A549 treated with CpdA at 1 μM for 4 hours (cell line): ENCODE measurements around the gene HCN2. TPM values are rescaled to one million over a fixed set of nuclear protein-coding genes. Genes with fewer than 3 reads are reported as not detected.

Experiments
- total RNA-seq: library from RNA; stranded (reverse); fragments of 200-300 nt; extraction: Qiagen RNA extraction; gene quantifications from 5 replicates; pipeline ENCODE4 v1.2.3, GENCODE V29; 2022; ENCODE audit warnings: low read depth

Gene HCN2
- 28.0 to 41.1 TPM (median 39.0 TPM) in 5 replicates for total RNA-seq

DNA sequence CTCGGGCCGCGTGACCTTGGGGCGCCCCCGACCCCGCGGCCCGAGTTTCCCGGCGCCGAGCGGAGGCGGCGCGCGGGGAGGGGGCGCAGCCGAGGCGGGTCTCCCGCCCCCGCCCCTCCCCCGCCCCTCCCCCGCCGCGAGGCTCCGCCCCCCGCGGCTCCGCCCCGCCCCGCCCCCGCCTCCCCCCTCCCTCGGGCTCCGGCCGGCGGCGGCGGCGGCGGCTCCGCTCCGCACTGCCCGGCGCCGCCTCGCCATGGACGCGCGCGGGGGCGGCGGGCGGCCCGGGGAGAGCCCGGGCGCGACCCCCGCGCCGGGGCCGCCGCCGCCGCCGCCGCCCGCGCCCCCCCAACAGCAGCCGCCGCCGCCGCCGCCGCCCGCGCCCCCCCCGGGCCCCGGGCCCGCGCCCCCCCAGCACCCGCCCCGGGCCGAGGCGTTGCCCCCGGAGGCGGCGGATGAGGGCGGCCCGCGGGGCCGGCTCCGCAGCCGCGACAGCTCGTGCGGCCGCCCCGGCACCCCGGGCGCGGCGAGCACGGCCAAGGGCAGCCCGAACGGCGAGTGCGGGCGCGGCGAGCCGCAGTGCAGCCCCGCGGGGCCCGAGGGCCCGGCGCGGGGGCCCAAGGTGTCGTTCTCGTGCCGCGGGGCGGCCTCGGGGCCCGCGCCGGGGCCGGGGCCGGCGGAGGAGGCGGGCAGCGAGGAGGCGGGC is at the start of gene HCN2:
Gene HCN2 (plus strand): TSS at position 189 of the 703 bp plus-strand sequence. CDS start 65 bp downstream, at position 254.

DNA sequence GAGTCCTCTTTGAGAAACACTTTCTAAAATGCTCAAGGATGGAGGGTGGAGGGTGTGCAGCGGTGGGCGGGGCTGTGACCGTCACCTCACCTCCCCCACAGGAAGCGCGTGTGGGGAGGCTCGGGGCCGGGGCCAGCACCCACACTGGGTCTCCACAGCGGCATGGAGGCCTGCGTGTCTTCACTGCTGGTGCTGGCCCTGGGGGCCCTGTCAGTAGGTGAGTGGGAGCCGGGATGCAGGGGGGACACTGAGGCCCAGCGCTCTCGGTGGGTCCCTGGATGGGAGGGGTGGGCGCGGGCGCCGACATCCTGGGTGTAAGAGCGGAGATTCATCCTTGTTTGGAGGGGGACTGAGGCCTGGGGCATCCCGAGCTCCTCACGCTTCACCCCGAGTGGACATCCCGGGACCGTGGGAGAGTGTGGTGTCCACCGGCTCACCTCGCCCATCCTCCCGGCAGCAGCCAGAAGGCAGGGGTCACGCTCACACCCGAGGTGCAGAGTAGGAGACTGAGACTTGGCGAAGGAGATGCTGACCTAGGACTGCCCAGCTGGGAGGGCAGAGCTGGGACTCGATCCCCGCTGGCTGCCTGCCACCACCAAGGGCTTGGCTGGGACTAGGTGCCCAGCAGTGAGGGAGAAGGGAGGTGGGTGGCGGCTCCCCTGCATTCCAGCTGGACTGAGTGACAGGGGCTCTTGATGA is 45.6 kb upstream of the HCN2 start, which contains the start of gene GZMM:
Gene GZMM (plus strand): TSS at position 144 of the 699 bp plus-strand sequence. CDS start 19 bp downstream, at position 163.

DNA sequence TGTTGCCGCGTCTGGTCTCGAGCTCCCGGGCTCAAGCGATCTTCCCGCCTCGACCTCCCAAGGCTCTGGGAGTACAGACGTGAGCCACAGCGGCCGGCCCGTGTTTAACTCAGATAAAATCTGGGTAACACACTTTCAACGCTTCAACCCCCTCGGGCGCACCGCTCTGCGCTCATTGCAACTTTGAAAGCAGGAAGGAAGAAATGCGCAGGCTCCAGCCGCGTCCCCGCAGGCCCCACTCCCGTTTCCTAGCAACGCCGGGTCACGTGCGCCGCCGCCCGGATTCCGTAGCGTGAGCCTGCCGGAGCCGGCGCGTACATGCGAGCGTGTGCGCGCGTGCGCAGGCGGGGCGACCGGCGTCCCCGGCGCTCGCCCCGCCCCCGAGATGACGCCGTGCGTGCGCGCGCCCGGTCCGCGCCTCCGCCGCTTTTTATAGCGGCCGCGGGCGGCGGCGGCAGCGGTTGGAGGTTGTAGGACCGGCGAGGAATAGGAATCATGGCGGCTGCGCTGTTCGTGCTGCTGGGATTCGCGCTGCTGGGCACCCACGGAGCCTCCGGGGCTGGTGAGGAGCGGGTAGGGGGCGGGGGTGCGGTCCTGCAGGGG is 17.4 kb upstream of the HCN2 start, which contains the start of gene BSG:
Gene BSG (plus strand): TSS at position 457 of the 603 bp plus-strand sequence. CDS start 39 bp downstream, at position 496.

DNA sequence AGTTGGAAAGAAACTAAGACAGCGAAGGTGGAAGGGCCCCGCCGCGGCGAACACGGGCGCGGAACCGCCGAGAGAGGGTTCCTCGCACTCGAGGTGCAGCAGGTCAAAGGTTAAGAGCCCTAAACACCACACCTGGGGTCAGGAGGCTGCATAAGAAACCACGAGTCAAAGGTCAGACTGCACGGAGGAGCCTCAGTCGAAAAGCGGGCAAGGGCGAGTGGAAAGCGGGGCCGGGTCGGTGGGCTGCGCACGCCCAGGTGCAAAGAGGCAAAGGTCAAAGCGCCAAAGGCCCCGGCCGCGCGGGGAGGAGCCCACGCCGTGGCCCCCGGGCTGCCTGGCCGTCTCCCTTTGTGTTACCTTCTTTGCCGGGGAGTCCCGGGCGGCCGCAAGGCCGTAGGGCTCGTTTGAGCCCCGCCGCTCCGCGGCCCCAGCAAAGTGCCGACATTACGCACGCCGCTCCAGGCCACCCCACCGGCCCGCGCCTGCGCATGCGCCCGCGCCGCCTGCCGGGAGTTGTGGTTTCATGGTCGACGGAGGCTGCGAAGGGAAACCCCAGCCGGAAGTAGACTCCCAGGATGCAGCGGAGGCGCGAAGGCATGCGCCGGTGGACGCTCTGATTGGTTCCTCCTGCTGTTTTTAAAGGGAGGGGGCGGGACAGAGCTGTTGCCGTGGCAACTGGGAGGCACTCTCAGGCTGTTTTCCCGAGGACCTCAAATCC is 43.5 kb downstream of the HCN2 start, which contains the start of gene POLRMT:
Gene POLRMT (minus strand): TSS at position 470 of the 718 bp plus-strand sequence. CDS start 25 bp downstream, at position 445.

DNA sequence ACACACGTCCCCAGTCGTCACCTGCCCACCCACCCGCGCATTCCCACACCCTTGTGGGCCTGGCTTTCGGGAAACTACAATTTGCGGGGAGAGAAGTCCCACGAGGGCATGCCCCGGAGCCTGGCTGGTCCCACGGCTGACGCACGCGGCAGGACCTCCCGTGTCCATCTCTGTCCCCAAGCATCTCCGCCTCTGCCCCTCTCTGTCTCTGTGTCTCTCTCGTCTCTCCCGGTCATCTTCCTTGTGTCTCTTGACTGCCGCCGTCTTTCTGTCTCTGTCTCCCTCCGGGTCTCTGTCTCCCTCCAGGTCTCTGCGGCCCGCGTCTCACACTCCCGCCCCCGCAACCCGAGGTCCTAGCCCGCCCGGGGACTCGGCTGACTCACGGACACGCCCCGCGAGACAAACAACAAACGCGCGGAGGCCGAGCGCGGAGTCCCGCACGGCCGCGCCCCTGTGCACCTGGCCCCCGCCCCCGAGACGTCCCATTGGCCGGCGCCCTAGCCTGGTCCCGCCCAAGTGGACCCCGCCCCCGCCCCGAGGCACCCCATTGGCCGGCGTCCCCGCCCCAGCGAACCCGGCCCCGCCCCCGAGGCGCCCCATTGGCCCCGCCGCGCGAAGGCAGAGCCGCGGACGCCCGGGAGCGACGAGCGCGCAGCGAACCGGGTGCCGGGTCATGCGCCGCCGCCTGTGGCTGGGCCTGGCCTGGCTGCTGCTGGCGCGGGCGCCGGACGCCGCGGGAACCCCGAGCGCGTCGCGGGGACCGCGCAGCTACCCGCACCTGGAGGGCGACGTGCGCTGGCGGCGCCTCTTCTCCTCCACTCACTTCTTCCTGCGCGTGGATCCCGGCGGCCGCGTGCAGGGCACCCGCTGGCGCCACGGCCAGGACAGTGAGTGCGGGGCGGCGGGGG is 49.8 kb downstream of the HCN2 start, which contains the start of gene FGF22:
Gene FGF22 (plus strand): TSS at position 627 of the 908 bp plus-strand sequence. CDS start 47 bp downstream, at position 674.

DNA sequence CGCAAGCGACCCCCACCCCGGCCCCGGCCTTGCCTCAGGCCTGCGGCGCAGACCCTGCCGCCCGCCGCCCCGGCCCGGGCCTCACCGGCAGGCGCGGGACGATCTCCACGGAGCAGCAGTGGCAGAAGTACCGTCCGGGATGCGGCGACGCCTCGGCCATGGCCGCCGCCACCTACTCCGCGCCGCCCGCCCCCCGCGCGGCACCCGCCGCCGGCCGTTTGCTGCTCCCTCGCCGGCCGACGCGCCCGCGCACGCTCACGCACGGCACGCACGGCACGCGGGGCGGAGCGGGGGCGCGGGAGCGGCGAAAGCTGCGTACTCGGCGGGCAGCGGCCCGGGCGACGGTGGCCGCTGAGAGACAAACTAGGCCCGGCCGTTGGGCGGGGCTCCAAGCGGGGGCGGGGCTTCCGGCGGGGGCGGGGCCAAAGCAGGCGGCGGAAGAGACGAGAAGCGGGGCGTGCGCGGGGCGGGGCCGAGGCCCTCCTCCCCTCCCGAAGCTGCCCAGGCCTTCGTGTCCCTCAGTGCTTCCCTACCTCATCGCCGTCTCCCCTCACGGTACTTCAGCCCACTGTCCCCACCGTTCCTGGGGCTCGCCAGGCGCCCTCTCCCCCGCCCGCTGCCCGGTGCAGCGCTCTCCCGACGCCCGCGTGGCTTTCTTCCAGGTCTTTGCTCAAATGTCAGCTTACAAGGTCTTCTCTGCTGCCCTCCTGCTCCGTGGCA is 73.4 kb downstream of the HCN2 start, which contains the start of gene RNF126:
Gene RNF126 (minus strand): TSS at position 253 of the 720 bp plus-strand sequence. CDS start 93 bp downstream, at position 160.

Other genes starting within 250 kb of the HCN2 start
- gene MIER2, start 245.1 kb upstream of the HCN2 start, total RNA-seq, result 14.4 to 22.9 TPM (median 18.8 TPM) in 5 replicates
- 0.24 to 0.59 TPM (median 0.53 TPM) in 5 replicates for gene C2CD4C, start 180.7 kb upstream of the HCN2 start, total RNA-seq
- gene SHC2, start 128.8 kb upstream of the HCN2 start, total RNA-seq, result 0.71 to 1.3 TPM (median 0.85 TPM) in 5 replicates
- gene MADCAM1, start 93.4 kb upstream of the HCN2 start, total RNA-seq, result 0.28 to 0.46 TPM (median 0.35 TPM) in 4 of 5 replicates, not detected in the other
- gene TPGS1, start 82.4 kb upstream of the HCN2 start, total RNA-seq, result 11.5 to 18.7 TPM (median 16.6 TPM) in 5 replicates
- gene CDC34, start 58.1 kb upstream of the HCN2 start, total RNA-seq, result 63.8 to 108 TPM (median 105 TPM) in 5 replicates
- 0.46 to 0.57 TPM (median 0.47 TPM) in 4 of 5 replicates, not detected in the other for gene GZMM, start 45.8 kb upstream of the HCN2 start, total RNA-seq
- 654 to 745 TPM (median 712 TPM) in 5 replicates for gene BSG, start 17.3 kb upstream of the HCN2 start, total RNA-seq
- 79.8 to 102 TPM (median 97.1 TPM) in 5 replicates for gene POLRMT, start 43.7 kb downstream of the HCN2 start, total RNA-seq
- 0.58 to 1.1 TPM (median 0.88 TPM) in 5 replicates for gene FGF22, start 50.0 kb downstream of the HCN2 start, total RNA-seq
- gene RNF126, start 73.3 kb downstream of the HCN2 start, total RNA-seq, result 54.9 to 71.5 TPM (median 67.0 TPM) in 5 replicates
- 118 to 154 TPM (median 135 TPM) in 5 replicates for gene FSTL3, start 86.5 kb downstream of the HCN2 start, total RNA-seq
- 0.13 TPM in 1 of 5 replicates, not detected in the others for gene PRSS57, start 105.6 kb downstream of the HCN2 start, total RNA-seq
- 10.0 to 17.7 TPM (median 15.2 TPM) in 5 replicates for gene PALM, start 119.1 kb downstream of the HCN2 start, total RNA-seq
- gene MISP, start 161.2 kb downstream of the HCN2 start, total RNA-seq, result 75.0 to 98.0 TPM (median 94.7 TPM) in 5 replicates
- gene PTBP1, start 207.6 kb downstream of the HCN2 start, total RNA-seq, result 223 to 257 TPM (median 229 TPM) in 5 replicates
- gene PLPPR3, start 232.1 kb downstream of the HCN2 start, total RNA-seq, result 2.7 to 5.0 TPM (median 4.1 TPM) in 5 replicates
- gene AZU1, start 238.0 kb downstream of the HCN2 start, total RNA-seq, result 0.08 to 0.21 TPM (median 0.19 TPM) in 4 of 5 replicates, not detected in the other